DND-41 (cell line): ENCODE data around the gene EDRF1.

Experiments used
- ATAC-seq: fragments of 200-7000 bp; cut with Tn5 transposase; 3 replicates; pipeline ENCODE4 v1.9.1; 2021; ENCODE audit warnings: low read depth; ENCODE audit not compliant: insufficient read depth
- DNase-seq: peaks from one replicate; pipeline ENCODE4 v3.0.0-alpha.2; 2020
- H2AFZ ChIP-seq: 2 replicates; pipeline ENCODE4 v1.6.0; 2012; ENCODE audit warnings: low read depth, low read length
- H3K27ac ChIP-seq: 2 replicates; pipeline ENCODE4 v1.5.1; 2012; ENCODE audit warnings: low read length, inconsistent platforms
- H3K27me3 ChIP-seq: fragments of 200-600 bp; sonication (generic); 2 replicates; pipeline ENCODE4 v1.6.0; 2012; ENCODE audit warnings: low read length, mild to moderate bottlenecking, inconsistent platforms; ENCODE audit not compliant: insufficient read depth, poor library complexity
- H3K36me3 ChIP-seq: 2 replicates; pipeline ENCODE4 v1.5.1; 2012; ENCODE audit warnings: low read length, inconsistent platforms; ENCODE audit not compliant: insufficient read depth
- H3K4me1 ChIP-seq: 2 replicates; pipeline ENCODE4 v1.5.1; 2012; ENCODE audit warnings: mild to moderate bottlenecking, low read length; ENCODE audit not compliant: insufficient read depth
- H3K4me2 ChIP-seq: 2 replicates; pipeline ENCODE4 v1.6.0; 2012; ENCODE audit warnings: mild to moderate bottlenecking, moderate library complexity, low read length, inconsistent platforms; ENCODE audit not compliant: insufficient read depth
- H3K4me3 ChIP-seq, 2 experiments: fragments of 200-600 bp in 1 of 2; shearing (Covaris generic) in 1 of 2; 2 replicates each; pipeline ENCODE4 v1.5.1; 2012 to 2016; ENCODE audit warnings: inconsistent platforms in 2 of 2, low read length in 2 of 2, mild to moderate bottlenecking in 2 of 2, low read depth in 1 of 2, moderate library complexity in 1 of 2
- H3K79me2 ChIP-seq: 2 replicates; pipeline ENCODE4 v1.6.0; 2012; ENCODE audit warnings: low read length, inconsistent platforms; ENCODE audit not compliant: insufficient read depth
- H3K9ac ChIP-seq: 2 replicates; pipeline ENCODE4 v1.6.0; 2012; ENCODE audit warnings: low read depth, mild to moderate bottlenecking, inconsistent platforms, low read length, moderate library complexity
- H3K9me3 ChIP-seq: 2 replicates; pipeline ENCODE4 v1.5.1; 2012; ENCODE audit warnings: low read length, moderate library complexity, mild to moderate bottlenecking, inconsistent platforms; ENCODE audit not compliant: insufficient read depth, severe bottlenecking
- H4K20me1 ChIP-seq: 2 replicates; pipeline ENCODE4 v1.6.0; 2012; ENCODE audit warnings: low read length; ENCODE audit not compliant: insufficient read depth
- EZH2 ChIP-seq: IDR thresholded peaks from 3 replicates; pipeline ENCODE4 v1.6.1; 2012; ENCODE audit warnings: borderline replicate concordance, low read depth, mild to moderate bottlenecking, moderate library complexity, low read length, inconsistent platforms; ENCODE audit not compliant: severe bottlenecking
- TF ChIP-seq, protein P1 (sequence below): IDR thresholded peaks from 2 replicates; pipeline ENCODE4 v1.5.1; 2012; ENCODE audit warnings: borderline replicate concordance, low read length, moderate library complexity, mild to moderate bottlenecking; ENCODE audit not compliant: poor library complexity, severe bottlenecking; ENCODE audit errors: extremely low read depth

Gene EDRF1

DNA sequence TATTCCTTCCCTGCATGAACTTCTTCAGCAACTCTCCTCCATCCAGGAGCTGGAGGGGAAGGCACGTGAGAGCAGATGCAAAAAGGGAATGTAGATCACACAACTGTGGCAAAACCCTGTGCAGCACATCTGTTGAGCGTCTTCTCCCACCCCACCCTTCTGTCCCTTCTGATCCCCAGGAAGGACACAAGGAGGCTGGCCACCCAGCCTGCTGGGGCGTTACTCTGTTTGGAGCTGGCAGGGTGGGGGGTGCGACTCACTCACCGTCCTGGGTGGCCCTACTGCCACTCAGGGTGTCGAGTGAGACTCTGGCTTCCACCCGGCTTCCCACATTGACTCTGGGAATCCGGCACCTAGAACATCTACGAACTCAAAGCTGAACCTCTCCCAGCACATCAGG, 66.3 kb downstream of the EDRF1 start:
- H2AFZ ChIP-seq, result no peak overlapping the region
- no peak overlapping the region for H3K4me3 ChIP-seq
- TF ChIP-seq, protein P1, sequence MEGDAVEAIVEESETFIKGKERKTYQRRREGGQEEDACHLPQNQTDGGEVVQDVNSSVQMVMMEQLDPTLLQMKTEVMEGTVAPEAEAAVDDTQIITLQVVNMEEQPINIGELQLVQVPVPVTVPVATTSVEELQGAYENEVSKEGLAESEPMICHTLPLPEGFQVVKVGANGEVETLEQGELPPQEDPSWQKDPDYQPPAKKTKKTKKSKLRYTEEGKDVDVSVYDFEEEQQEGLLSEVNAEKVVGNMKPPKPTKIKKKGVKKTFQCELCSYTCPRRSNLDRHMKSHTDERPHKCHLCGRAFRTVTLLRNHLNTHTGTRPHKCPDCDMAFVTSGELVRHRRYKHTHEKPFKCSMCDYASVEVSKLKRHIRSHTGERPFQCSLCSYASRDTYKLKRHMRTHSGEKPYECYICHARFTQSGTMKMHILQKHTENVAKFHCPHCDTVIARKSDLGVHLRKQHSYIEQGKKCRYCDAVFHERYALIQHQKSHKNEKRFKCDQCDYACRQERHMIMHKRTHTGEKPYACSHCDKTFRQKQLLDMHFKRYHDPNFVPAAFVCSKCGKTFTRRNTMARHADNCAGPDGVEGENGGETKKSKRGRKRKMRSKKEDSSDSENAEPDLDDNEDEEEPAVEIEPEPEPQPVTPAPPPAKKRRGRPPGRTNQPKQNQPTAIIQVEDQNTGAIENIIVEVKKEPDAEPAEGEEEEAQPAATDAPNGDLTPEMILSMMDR, result no peak
- no peak for TF ChIP-seq EZH2
- H3K4me2 ChIP-seq, result no peak overlapping the region
- no peaks in the 10 kb centered on the region for H3K79me2 ChIP-seq
- H3K27ac ChIP-seq, result no peak overlapping the region
- DNase-seq (no peak), ATAC-seq (no peak)
- no peaks in the 10 kb centered on the region for H4K20me1 ChIP-seq
- no peaks in the 10 kb centered on the region for H3K4me1 ChIP-seq
- no peaks in the 10 kb centered on the region for H3K9me3 ChIP-seq
- no peaks in the 10 kb centered on the region for H3K27me3 ChIP-seq
- H3K36me3 ChIP-seq, result peaks cover 20% of the 10 kb centered on the region
- no peak overlapping the region for H3K9ac ChIP-seq

DNA sequence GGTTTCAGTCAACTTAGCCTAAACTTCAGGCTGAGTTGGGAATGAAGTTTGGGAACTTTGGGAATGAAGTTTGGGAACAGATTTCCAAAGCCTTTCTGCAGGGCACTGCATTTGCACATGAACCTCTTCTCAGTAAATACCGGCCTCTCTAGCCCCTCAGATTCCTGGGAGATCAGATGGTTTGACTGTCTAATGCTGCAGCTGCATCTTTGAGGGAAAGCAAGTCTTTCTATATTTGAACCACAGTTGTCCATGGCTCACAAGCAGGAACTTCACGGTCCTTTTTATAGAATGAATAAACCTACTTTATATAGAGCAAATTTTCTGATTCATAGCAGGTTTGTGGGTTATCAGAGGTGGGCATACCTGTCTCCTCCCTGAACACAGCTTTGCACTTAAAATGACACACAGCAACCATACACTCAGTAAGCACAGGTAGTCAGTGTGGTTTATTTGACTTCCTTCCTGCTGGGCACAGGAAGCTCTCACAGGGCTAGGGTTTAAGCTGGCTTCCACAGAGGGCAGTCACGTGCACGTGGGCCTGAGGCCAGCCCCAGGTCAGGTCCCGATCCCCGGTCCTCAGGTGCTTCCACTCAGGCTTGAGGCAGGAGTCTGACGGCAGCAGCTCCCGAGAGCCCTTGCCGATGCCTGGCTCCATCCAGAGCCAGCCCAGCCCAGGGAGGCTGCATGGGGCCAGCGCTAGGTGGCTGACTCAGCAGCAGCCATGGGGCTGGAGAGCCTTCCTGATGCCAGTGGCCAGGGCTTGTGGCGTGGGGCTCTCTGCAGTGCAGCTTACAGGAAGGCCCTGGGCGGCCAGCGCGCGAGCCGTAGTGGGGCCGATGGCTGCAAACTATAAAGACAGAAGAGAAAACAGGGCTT, 68.9 kb downstream of the EDRF1 start:
- Histone ChIP-seq H3K4me2 (no peak overlapping the region), H3K4me1 (no peaks in the 10 kb centered on the region), H3K36me3 (peaks cover 37% of the 10 kb centered on the region), H3K27me3 (no peaks in the 10 kb centered on the region), H3K27ac (no peak overlapping the region), H2AFZ (no peak overlapping the region), H3K9ac (no peak overlapping the region), H4K20me1 (no peaks in the 10 kb centered on the region), H3K4me3 (no peak overlapping the region), H3K9me3 (no peaks in the 10 kb centered on the region), H3K79me2 (no peaks in the 10 kb centered on the region)
- no peak for TF ChIP-seq EZH2
- TF ChIP-seq, protein P1, result no peak
- no peak for DNase-seq
- ATAC-seq, result no peak

DNA sequence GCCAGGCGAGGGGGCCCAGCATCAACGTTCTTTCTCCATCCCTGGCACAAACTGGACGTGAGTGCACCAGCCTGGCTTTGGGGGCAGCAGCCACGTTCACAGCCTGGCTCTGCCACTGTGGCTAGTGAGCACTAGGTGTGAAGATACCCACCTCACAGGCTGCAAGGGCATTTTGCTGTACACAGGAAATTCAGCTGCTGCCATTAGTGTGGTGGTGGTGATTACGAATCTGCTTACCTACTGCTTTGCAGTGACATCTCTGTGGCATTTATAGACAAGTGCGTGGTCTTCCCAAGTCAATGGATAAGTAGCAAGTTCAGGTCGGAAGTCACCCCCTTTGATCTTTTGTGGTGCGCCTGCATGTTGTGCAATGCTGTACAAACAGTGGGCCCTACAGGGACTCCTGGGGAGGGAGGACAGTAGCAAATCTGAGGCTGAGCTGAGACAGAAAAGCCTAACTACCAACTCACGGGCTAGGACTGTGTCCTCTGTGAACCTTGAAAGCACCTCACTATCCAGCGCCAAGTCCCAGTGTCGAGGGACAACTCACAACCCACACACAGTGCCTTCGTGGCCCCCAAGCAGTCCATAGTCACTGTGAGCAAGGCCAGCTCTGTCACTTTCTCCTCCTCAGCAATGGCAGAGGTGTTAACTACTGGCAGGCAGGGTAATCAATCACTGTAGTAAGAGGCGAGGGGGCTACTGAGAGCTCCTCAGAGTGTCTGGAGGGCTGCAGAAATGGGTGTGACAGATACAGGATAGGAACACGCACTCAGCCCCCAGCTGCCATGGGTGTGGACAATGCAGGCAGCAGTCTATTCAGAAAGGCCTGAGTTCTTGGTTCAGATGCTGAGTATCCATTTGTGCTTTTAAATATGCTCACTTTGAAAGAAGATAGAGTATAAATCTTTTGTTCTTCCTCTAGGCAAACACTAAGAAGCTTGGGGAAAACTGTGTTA, 73.1 kb downstream of the EDRF1 start:
- Histone ChIP-seq H2AFZ (no peak overlapping the region), H3K36me3 (peaks cover 67% of the 10 kb centered on the region), H3K4me1 (no peaks in the 10 kb centered on the region), H3K9ac (no peak overlapping the region), H3K9me3 (no peaks in the 10 kb centered on the region), H3K4me2 (no peak overlapping the region), H3K27ac (no peak overlapping the region), H3K4me3 (no peak overlapping the region), H3K79me2 (no peaks in the 10 kb centered on the region), H4K20me1 (no peaks in the 10 kb centered on the region), H3K27me3 (no peaks in the 10 kb centered on the region)
- DNase-seq (no peak), ATAC-seq (no peak)
- TF ChIP-seq, protein P1, result no peak
- TF ChIP-seq EZH2, result no peak
